IPS DF 4.7 (cell line): ENCODE data around the gene PRKAR2A.
"Not testable (repeated sequence)": the region's sequence is repeated elsewhere in the genome, so short reads cannot be mapped to it uniquely, and the experiment has no call there.

Experiments used
- DNase-seq: peaks from one replicate; pipeline ENCODE4 v3.0.0-alpha.2; 2013; ENCODE audit warnings: low spot score; ENCODE audit errors: extremely low read depth

PRKAR2A gene

GRCh38 chr3:48733752-48734518, 113.7 kb downstream of the PRKAR2A start:
- DNase-seq, result not testable (repeated sequence)

GRCh38 chr3:48727511-48727910, 120.2 kb downstream of the PRKAR2A start:
- no peak for DNase-seq

- not testable (repeated sequence) for DNase-seq
Observed at GRCh38 chr3:48725185-48725855, 122.4 kb downstream of the PRKAR2A start.

GRCh38 chr3:48723725-48724124, 123.9 kb downstream of the PRKAR2A start:
- DNase-seq, result no peak

- DNase-seq, result not testable (repeated sequence)
Observed at GRCh38 chr3:48723293-48723692, 124.4 kb downstream of the PRKAR2A start.

GRCh38 chr3:48716982-48717746, 130.5 kb downstream of the PRKAR2A start, which contains the start of gene IP6K2:
Gene IP6K2 (minus strand): TSS chr3:48717221. CDS start chr3:48695291, 21,930 bp downstream.
- peak; percentile 94 for DNase-seq

- DNase-seq, result no peak
Observed at GRCh38 chr3:48716508-48716981, 131.1 kb downstream of the PRKAR2A start.

- no peak for DNase-seq
Observed at GRCh38 chr3:48715174-48715800, 132.4 kb downstream of the PRKAR2A start.

GRCh38 chr3:48711727-48712126, 135.9 kb downstream of the PRKAR2A start:
- DNase-seq, result no peak

GRCh38 chr3:48709051-48709461, 138.6 kb downstream of the PRKAR2A start:
- no peak for DNase-seq

- DNase-seq, result no peak
Observed at GRCh38 chr3:48708481-48708889, 139.2 kb downstream of the PRKAR2A start.

GRCh38 chr3:48707157-48707556, 140.5 kb downstream of the PRKAR2A start:
- no peak for DNase-seq

- DNase-seq, result no peak
Observed at GRCh38 chr3:48702320-48702920, 145.3 kb downstream of the PRKAR2A start.

GRCh38 chr3:48700731-48701405, 146.8 kb downstream of the PRKAR2A start:
- DNase-seq, result no peak

GRCh38 chr3:48698891-48699290, 148.8 kb downstream of the PRKAR2A start:
- no peak for DNase-seq

- DNase-seq, result no peak
Observed at GRCh38 chr3:48697952-48698351, 149.7 kb downstream of the PRKAR2A start.

- DNase-seq, result no peak
Observed at GRCh38 chr3:48696601-48697000, 151.1 kb downstream of the PRKAR2A start.
